GM23338 (cell line): Measurements from ENCODE around the gene OAT. TPM values are rescaled to one million over a fixed set of nuclear protein-coding genes. Genes with fewer than 3 reads are reported as not detected.

ENCODE experiments used
- ATAC-seq: fragments of 200-7000 bp; cut with Tn5 transposase; 3 replicates; pipeline ENCODE4 v1.9.1; 2020
- DNase-seq: peaks from one replicate; pipeline ENCODE4 v3.0.0-alpha.2; 2015; ENCODE audit warnings: low spot score
- H2AFZ ChIP-seq: fragments of 200-600 bp; sonication (generic); 2 replicates; pipeline ENCODE4 v1.8.0; 2016; ENCODE audit warnings: antibody characterized with exemption, mild to moderate bottlenecking, moderate library complexity
- H3F3A ChIP-seq: fragments of 200-600 bp; sonication (generic); replicated peaks from 2 replicates; pipeline ENCODE4 v1.8.0; 2017; ENCODE audit warnings: antibody characterized with exemption, mixed run types, low read depth
- H3K27ac ChIP-seq: fragments of 200-600 bp; sonication (generic); 2 replicates; pipeline ENCODE4 v1.6.1; 2016; ENCODE audit warnings: low read depth
- H3K27me3 ChIP-seq: fragments of 200-600 bp; sonication (generic); 2 replicates; pipeline ENCODE4 v1.8.0; 2016; ENCODE audit warnings: mild to moderate bottlenecking, mixed run types, moderate library complexity; ENCODE audit not compliant: insufficient read depth
- H3K36me3 ChIP-seq: fragments of 200-600 bp; sonication (generic); 2 replicates; pipeline ENCODE4 v1.8.0; 2016; ENCODE audit warnings: mild to moderate bottlenecking; ENCODE audit not compliant: insufficient read depth
- H3K4me1 ChIP-seq: fragments of 200-600 bp; sonication (generic); 2 replicates; pipeline ENCODE4 v1.8.0; 2016; ENCODE audit warnings: mild to moderate bottlenecking, moderate library complexity; ENCODE audit not compliant: insufficient read depth
- H3K4me2 ChIP-seq: fragments of 200-600 bp; sonication (generic); 2 replicates; pipeline ENCODE4 v1.7.1; 2017; ENCODE audit warnings: mixed run types
- H3K4me3 ChIP-seq: fragments of 200-600 bp; sonication (generic); 2 replicates; pipeline ENCODE4 v1.6.1; 2016; ENCODE audit warnings: mixed run types
- H3K79me2 ChIP-seq: fragments of 200-600 bp; sonication (generic); replicated peaks from 2 replicates; pipeline ENCODE4 v1.8.0; 2017; ENCODE audit warnings: mild to moderate bottlenecking; ENCODE audit not compliant: insufficient read depth
- H3K9me2 ChIP-seq: fragments of 200-600 bp; sonication (generic); 2 replicates; pipeline ENCODE4 v1.8.0; 2017; ENCODE audit not compliant: insufficient read depth
- H4K20me1 ChIP-seq: fragments of 200-600 bp; sonication (generic); replicated peaks from 2 replicates; pipeline ENCODE4 v1.8.0; 2017; ENCODE audit warnings: mild to moderate bottlenecking; ENCODE audit not compliant: insufficient read depth
- H3K27ac Mint-ChIP-seq: 2 replicates; pipeline ENCODE4 v1.8.0; 2020; ENCODE audit warnings: inconsistent platforms, mild to moderate bottlenecking, moderate library complexity, mixed read lengths
- H3K27me3 Mint-ChIP-seq: 3 replicates; pipeline ENCODE4 v1.8.0; 2022; ENCODE audit warnings: low read depth, mild to moderate bottlenecking, moderate library complexity, mixed read lengths, inconsistent platforms; ENCODE audit not compliant: insufficient read depth, poor library complexity
- H3K36me3 Mint-ChIP-seq: 3 replicates; pipeline ENCODE4 v1.8.0; 2021; ENCODE audit warnings: low read depth, mild to moderate bottlenecking, inconsistent platforms, moderate library complexity, mixed read lengths
- H3K4me1 Mint-ChIP-seq: 3 replicates; pipeline ENCODE4 v1.8.0; 2020; ENCODE audit warnings: mild to moderate bottlenecking, inconsistent platforms, mixed read lengths
- H3K4me3 Mint-ChIP-seq: 3 replicates; pipeline ENCODE4 v1.8.0; 2021; ENCODE audit warnings: moderate library complexity, mild to moderate bottlenecking, inconsistent platforms, mixed read lengths
- H3K9me3 Mint-ChIP-seq: 3 replicates; pipeline ENCODE4 v1.8.0; 2020; ENCODE audit warnings: moderate library complexity, mild to moderate bottlenecking, inconsistent platforms, mixed read lengths
- CREB1 ChIP-seq: fragments of 250-450 bp; sonication (Bioruptor Pico); IDR thresholded peaks from 2 replicates; pipeline ENCODE4 v1.5.0; 2020; ENCODE audit warnings: low read depth, mild to moderate bottlenecking, moderate library complexity
- EZH2 ChIP-seq: fragments of 200-600 bp; sonication (generic); IDR thresholded peaks from one replicate; pipeline ENCODE4 v1.8.0; 2017; ENCODE audit warnings: antibody characterized with exemption, mild to moderate bottlenecking, low read depth; ENCODE audit not compliant: unreplicated experiment
- EZH2phosphoT487 ChIP-seq: fragments of 200-600 bp; sonication (generic); IDR thresholded peaks from one replicate; pipeline ENCODE4 v1.8.1; 2018; ENCODE audit warnings: antibody characterized with exemption; ENCODE audit not compliant: unreplicated experiment
- JUNB ChIP-seq: IDR thresholded peaks from one replicate; pipeline ENCODE4 v1.6.1; 2016; ENCODE audit warnings: antibody characterized with exemption; ENCODE audit not compliant: unreplicated experiment
- NANOG ChIP-seq: IDR thresholded peaks from 2 replicates; pipeline ENCODE4 v1.6.1; 2016; ENCODE audit warnings: antibody characterized with exemption, borderline replicate concordance
- POLR2AphosphoS5 ChIP-seq: IDR thresholded peaks from 2 replicates; pipeline ENCODE4 v1.6.1; 2016; ENCODE audit warnings: antibody characterized with exemption, low read depth
- STAT1 ChIP-seq: IDR thresholded peaks from one replicate; pipeline ENCODE4 v1.6.1; 2016; ENCODE audit warnings: antibody characterized with exemption; ENCODE audit not compliant: unreplicated experiment
- ZNF114 ChIP-seq: fragments of 250-450 bp; sonication (Bioruptor Pico); IDR thresholded peaks from 2 replicates; pipeline ENCODE4 v1.5.0; 2020; ENCODE audit warnings: mild to moderate bottlenecking, moderate library complexity
- ZNF331 ChIP-seq: fragments of 250-450 bp; sonication (Bioruptor Pico); IDR thresholded peaks from 2 replicates; pipeline ENCODE4 v1.5.0; 2020; ENCODE audit warnings: low read depth, mild to moderate bottlenecking, moderate library complexity
- polyA plus RNA-seq: library from polyadenylated mRNA; unstranded; fragments of >200 nt; fragmentation: Nextera tagmentation; extraction: Ambion mirVana; gene quantifications from 2 replicates; pipeline ENCODE4 v1.2.1, GENCODE V29; 2016
- total RNA-seq: library from RNA; depleted of rRNA; stranded (reverse); fragments of >200 nt; shearing (Covaris generic); gene quantifications from 2 replicates; pipeline ENCODE4 v1.2.3, GENCODE V29; 2014
- TF ChIP-seq, protein P1 (sequence below): IDR thresholded peaks from 2 replicates; pipeline ENCODE4 v1.6.1; 2016; ENCODE audit warnings: antibody characterized with exemption
- TF ChIP-seq, protein P2 (sequence below), 2 experiments: fragments of 200-600 bp in 1 of 2; sonication (generic) in 1 of 2; conservative IDR thresholded peaks; 2 replicates each; pipeline versions ENCODE4 v1.5.1 to v1.6.1; 2016 to 2017; ENCODE audit warnings: antibody characterized with exemption in 2 of 2, low read depth in 2 of 2, mild to moderate bottlenecking in 2 of 2, moderate library complexity in 1 of 2
- TF ChIP-seq, protein P3 (sequence below): fragments of 250-450 bp; sonication (Bioruptor Pico); IDR thresholded peaks from 2 replicates; pipeline ENCODE4 v1.5.0; 2020; ENCODE audit warnings: mild to moderate bottlenecking, moderate library complexity
- TF ChIP-seq, protein P4 (sequence below): IDR thresholded peaks from one replicate; pipeline ENCODE4 v1.6.1; 2018; ENCODE audit warnings: antibody characterized with exemption; ENCODE audit not compliant: unreplicated experiment

OAT gene
- total and polyA plus RNA-seq, 2 experiments from 2014 or later: 131 to 139 TPM

DNA sequence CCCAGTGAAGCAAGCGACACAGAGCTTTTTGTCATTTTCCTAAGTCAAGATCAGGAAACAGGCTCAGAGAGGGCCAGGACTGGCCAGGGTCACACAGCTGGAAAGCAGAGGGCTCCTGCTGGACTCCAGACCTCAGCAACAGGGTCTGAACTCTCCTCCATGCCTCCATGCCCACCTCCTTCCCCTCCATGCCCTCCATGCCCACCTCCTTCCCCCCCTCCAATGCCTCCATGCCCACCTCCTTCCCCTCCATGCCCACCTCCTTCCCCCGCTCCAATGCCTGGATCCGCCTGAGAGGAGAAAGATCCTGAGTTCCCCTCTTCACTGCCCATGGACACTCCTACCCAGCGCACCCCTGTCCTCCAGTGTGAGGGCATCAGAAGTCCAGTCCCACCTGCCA lies 51.3 kb downstream of the OAT start:
- no peaks in the 10 kb centered on the region for H3K36me3 ChIP-seq
- TF ChIP-seq CREB1 (CRISPR knock-in tag): no peak
- TF ChIP-seq POLR2AphosphoS5: no peak
- no peak for TF ChIP-seq STAT1
- TF ChIP-seq JUNB: no peak
- TF ChIP-seq ZNF114 (CRISPR knock-in tag): no peak
- TF ChIP-seq ZNF331 (CRISPR knock-in tag): no peak
- TF ChIP-seq EZH2phosphoT487: no peak
- no peak for TF ChIP-seq NANOG
- TF ChIP-seq EZH2: no peak
- TF ChIP-seq, protein P1, sequence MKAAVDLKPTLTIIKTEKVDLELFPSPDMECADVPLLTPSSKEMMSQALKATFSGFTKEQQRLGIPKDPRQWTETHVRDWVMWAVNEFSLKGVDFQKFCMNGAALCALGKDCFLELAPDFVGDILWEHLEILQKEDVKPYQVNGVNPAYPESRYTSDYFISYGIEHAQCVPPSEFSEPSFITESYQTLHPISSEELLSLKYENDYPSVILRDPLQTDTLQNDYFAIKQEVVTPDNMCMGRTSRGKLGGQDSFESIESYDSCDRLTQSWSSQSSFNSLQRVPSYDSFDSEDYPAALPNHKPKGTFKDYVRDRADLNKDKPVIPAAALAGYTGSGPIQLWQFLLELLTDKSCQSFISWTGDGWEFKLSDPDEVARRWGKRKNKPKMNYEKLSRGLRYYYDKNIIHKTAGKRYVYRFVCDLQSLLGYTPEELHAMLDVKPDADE: no peak
- TF ChIP-seq, protein P2, sequence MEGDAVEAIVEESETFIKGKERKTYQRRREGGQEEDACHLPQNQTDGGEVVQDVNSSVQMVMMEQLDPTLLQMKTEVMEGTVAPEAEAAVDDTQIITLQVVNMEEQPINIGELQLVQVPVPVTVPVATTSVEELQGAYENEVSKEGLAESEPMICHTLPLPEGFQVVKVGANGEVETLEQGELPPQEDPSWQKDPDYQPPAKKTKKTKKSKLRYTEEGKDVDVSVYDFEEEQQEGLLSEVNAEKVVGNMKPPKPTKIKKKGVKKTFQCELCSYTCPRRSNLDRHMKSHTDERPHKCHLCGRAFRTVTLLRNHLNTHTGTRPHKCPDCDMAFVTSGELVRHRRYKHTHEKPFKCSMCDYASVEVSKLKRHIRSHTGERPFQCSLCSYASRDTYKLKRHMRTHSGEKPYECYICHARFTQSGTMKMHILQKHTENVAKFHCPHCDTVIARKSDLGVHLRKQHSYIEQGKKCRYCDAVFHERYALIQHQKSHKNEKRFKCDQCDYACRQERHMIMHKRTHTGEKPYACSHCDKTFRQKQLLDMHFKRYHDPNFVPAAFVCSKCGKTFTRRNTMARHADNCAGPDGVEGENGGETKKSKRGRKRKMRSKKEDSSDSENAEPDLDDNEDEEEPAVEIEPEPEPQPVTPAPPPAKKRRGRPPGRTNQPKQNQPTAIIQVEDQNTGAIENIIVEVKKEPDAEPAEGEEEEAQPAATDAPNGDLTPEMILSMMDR (conservative IDR thresholded peaks at IDR 0.05; ENCODE audit: low read depth in 2 of 2): no peak
- TF ChIP-seq, protein P3, sequence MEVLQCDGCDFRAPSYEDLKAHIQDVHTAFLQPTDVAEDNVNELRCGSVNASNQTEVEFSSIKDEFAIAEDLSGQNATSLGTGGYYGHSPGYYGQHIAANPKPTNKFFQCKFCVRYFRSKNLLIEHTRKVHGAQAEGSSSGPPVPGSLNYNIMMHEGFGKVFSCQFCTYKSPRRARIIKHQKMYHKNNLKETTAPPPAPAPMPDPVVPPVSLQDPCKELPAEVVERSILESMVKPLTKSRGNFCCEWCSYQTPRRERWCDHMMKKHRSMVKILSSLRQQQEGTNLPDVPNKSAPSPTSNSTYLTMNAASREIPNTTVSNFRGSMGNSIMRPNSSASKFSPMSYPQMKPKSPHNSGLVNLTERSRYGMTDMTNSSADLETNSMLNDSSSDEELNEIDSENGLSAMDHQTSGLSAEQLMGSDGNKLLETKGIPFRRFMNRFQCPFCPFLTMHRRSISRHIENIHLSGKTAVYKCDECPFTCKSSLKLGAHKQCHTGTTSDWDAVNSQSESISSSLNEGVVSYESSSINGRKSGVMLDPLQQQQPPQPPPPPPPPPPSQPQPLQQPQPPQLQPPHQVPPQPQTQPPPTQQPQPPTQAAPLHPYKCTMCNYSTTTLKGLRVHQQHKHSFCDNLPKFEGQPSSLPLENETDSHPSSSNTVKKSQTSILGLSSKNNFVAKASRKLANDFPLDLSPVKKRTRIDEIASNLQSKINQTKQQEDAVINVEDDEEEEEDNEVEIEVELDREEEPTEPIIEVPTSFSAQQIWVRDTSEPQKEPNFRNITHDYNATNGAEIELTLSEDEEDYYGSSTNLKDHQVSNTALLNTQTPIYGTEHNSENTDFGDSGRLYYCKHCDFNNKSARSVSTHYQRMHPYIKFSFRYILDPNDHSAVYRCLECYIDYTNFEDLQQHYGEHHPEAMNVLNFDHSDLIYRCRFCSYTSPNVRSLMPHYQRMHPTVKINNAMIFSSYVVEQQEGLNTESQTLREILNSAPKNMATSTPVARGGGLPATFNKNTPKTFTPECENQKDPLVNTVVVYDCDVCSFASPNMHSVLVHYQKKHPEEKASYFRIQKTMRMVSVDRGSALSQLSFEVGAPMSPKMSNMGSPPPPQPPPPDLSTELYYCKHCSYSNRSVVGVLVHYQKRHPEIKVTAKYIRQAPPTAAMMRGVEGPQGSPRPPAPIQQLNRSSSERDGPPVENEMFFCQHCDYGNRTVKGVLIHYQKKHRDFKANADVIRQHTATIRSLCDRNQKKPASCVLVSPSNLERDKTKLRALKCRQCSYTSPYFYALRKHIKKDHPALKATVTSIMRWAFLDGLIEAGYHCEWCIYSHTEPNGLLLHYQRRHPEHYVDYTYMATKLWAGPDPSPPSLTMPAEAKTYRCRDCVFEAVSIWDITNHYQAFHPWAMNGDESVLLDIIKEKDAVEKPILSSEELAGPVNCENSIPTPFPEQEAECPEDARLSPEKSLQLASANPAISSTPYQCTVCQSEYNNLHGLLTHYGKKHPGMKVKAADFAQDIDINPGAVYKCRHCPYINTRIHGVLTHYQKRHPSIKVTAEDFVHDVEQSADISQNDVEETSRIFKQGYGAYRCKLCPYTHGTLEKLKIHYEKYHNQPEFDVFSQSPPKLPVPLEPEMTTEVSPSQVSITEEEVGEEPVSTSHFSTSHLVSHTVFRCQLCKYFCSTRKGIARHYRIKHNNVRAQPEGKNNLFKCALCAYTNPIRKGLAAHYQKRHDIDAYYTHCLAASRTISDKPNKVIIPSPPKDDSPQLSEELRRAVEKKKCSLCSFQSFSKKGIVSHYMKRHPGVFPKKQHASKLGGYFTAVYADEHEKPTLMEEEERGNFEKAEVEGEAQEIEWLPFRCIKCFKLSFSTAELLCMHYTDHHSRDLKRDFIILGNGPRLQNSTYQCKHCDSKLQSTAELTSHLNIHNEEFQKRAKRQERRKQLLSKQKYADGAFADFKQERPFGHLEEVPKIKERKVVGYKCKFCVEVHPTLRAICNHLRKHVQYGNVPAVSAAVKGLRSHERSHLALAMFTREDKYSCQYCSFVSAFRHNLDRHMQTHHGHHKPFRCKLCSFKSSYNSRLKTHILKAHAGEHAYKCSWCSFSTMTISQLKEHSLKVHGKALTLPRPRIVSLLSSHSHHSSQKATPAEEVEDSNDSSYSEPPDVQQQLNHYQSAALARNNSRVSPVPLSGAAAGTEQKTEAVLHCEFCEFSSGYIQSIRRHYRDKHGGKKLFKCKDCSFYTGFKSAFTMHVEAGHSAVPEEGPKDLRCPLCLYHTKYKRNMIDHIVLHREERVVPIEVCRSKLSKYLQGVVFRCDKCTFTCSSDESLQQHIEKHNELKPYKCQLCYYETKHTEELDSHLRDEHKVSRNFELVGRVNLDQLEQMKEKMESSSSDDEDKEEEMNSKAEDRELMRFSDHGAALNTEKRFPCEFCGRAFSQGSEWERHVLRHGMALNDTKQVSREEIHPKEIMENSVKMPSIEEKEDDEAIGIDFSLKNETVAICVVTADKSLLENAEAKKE: no peak
- TF ChIP-seq, protein P4, sequence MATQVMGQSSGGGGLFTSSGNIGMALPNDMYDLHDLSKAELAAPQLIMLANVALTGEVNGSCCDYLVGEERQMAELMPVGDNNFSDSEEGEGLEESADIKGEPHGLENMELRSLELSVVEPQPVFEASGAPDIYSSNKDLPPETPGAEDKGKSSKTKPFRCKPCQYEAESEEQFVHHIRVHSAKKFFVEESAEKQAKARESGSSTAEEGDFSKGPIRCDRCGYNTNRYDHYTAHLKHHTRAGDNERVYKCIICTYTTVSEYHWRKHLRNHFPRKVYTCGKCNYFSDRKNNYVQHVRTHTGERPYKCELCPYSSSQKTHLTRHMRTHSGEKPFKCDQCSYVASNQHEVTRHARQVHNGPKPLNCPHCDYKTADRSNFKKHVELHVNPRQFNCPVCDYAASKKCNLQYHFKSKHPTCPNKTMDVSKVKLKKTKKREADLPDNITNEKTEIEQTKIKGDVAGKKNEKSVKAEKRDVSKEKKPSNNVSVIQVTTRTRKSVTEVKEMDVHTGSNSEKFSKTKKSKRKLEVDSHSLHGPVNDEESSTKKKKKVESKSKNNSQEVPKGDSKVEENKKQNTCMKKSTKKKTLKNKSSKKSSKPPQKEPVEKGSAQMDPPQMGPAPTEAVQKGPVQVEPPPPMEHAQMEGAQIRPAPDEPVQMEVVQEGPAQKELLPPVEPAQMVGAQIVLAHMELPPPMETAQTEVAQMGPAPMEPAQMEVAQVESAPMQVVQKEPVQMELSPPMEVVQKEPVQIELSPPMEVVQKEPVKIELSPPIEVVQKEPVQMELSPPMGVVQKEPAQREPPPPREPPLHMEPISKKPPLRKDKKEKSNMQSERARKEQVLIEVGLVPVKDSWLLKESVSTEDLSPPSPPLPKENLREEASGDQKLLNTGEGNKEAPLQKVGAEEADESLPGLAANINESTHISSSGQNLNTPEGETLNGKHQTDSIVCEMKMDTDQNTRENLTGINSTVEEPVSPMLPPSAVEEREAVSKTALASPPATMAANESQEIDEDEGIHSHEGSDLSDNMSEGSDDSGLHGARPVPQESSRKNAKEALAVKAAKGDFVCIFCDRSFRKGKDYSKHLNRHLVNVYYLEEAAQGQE: no peak
- H3K27me3 Mint-ChIP-seq: peaks cover 7% of the 10 kb centered on the region
- no peak overlapping the region for H3K4me2 ChIP-seq
- no peak overlapping the region for H3K4me3 Mint-ChIP-seq
- peaks cover 4% of the 10 kb centered on the region; the same call in 1 of the 2 replicates for H3K9me2 ChIP-seq
- no peak overlapping the region for H2AFZ ChIP-seq
- H4K20me1 ChIP-seq: no peaks in the 10 kb centered on the region
- no peak overlapping the region for H3K4me3 ChIP-seq
- H3K79me2 ChIP-seq: no peaks in the 10 kb centered on the region
- H3K27ac Mint-ChIP-seq: no peak overlapping the region
- H3F3A ChIP-seq: no peaks in the 10 kb centered on the region
- H3K27ac ChIP-seq: no peak overlapping the region
- peaks cover 12% of the 10 kb centered on the region for H3K4me1 Mint-ChIP-seq
- H3K36me3 Mint-ChIP-seq: no peaks in the 10 kb centered on the region
- H3K27me3 ChIP-seq: no peaks in the 10 kb centered on the region
- no peaks in the 10 kb centered on the region; the same call in 1 of the 2 replicates for H3K4me1 ChIP-seq
- H3K9me3 Mint-ChIP-seq: peaks cover 3% of the 10 kb centered on the region; the same call in 1 of the 3 replicates
- DNase-seq: no peak
- ATAC-seq: no peak
